ENCODE results near the gene FAM32A. TPM values are rescaled to one million over a fixed set of nuclear protein-coding genes. Genes with fewer than 3 reads are reported as not detected.
A peak's percentile ranks its signal among the peaks of the same experiment; 100 is the strongest.

Gene FAM32A
- total RNA-seq, 6 donors from 2014 or later, result 47.1 to 84.8 (median 58.5) TPM

- H3K4me1 ChIP-seq, result peaks cover 31 to 38% (median 35%) of the 10 kb centered on the region in 4 donors
- no peaks in the 10 kb centered on the region for H3K9me3 ChIP-seq
- DNase-seq, result peak; percentile 30 to 88
- WGBS, 2 donors, result 1 to 5% methylated on average over 4 to 18 of the region's 18 CpGs
- peaks cover 2 to 34% (median 17%) of the 10 kb centered on the region in 4 donors for H3K36me3 ChIP-seq
- H3K27me3 ChIP-seq, result no peaks in the 10 kb centered on the region
- peak in 1 of 2 donors; percentile 21 for ATAC-seq (ENCODE audit: low FRiP score in 2 of 2)
- no peak for TF ChIP-seq POLR2AphosphoS5 (IDR thresholded peaks at IDR 0.05)
- no peak for TF ChIP-seq CTCF (IDR thresholded peaks at IDR 0.05)
- TF ChIP-seq POLR2A (IDR thresholded peaks at IDR 0.05), result no peak
- no peak for TF ChIP-seq EP300 (IDR thresholded peaks at IDR 0.05)
- peak overlapping the region; percentile 71 to 100 (median 88) for H3K4me3 ChIP-seq
- peak overlapping the region; percentile 73 to 91 (median 88) for H3K27ac ChIP-seq
Measured at GRCh38 chr19:16198370-16198651, 13.1 kb downstream of the FAM32A start.

- TF ChIP-seq POLR2A (IDR thresholded peaks at IDR 0.05), result no peak
- TF ChIP-seq CTCF (IDR thresholded peaks at IDR 0.05), result no peak
- no peak for TF ChIP-seq EP300 (IDR thresholded peaks at IDR 0.05)
- TF ChIP-seq POLR2AphosphoS5 (IDR thresholded peaks at IDR 0.05), result no peak
- Histone ChIP-seq H3K36me3 (peaks cover 10 to 42% (median 25%) of the 10 kb centered on the region in 4 donors), H3K27ac (peak overlapping the region; percentile 26 to 91 (median 88)), H3K4me1 (peaks cover 31 to 38% (median 35%) of the 10 kb centered on the region in 4 donors), H3K27me3 (no peaks in the 10 kb centered on the region), H3K9me3 (no peaks in the 10 kb centered on the region), H3K4me3 (peak overlapping the region in 1 of 4 donors; percentile 71)
- DNase-seq (peak in 1 of 2 donors; percentile 66), ATAC-seq (ENCODE audit: low FRiP score in 2 of 2) (peak in 1 of 2 donors; percentile 1)
- 72 to 95% methylated on average over 2 to 9 of the region's 9 CpGs for WGBS, 2 donors
Measured at GRCh38 chr19:16199275-16199932, 14.2 kb downstream of the FAM32A start.

- no peak overlapping the region for H3K4me3 ChIP-seq
- DNase-seq (peak in 1 of 2 donors; percentile 86), ATAC-seq (ENCODE audit: low FRiP score in 2 of 2) (peak; percentile 28 to 45)
- peaks cover 31 to 38% (median 35%) of the 10 kb centered on the region in 4 donors for H3K4me1 ChIP-seq
- H3K27ac ChIP-seq, result peak overlapping the region; percentile 26 to 91 (median 88)
- WGBS, 2 donors, result 69 to 77% methylated on average over 18 to 20 of the region's 20 CpGs
- no peak for TF ChIP-seq POLR2A (IDR thresholded peaks at IDR 0.05)
- no peak for TF ChIP-seq POLR2AphosphoS5 (IDR thresholded peaks at IDR 0.05)
- TF ChIP-seq CTCF (IDR thresholded peaks at IDR 0.05), result no peak
- no peak for TF ChIP-seq EP300 (IDR thresholded peaks at IDR 0.05)
- H3K27me3 ChIP-seq, result no peaks in the 10 kb centered on the region
- peaks cover 10 to 52% (median 31%) of the 10 kb centered on the region in 4 donors for H3K36me3 ChIP-seq
- H3K9me3 ChIP-seq, result no peaks in the 10 kb centered on the region
Measured at GRCh38 chr19:16200038-16201010, 15.1 kb downstream of the FAM32A start.

- Histone ChIP-seq H3K27me3 (no peaks in the 10 kb centered on the region), H3K4me1 (peaks cover 31 to 38% (median 35%) of the 10 kb centered on the region in 4 donors), H3K36me3 (peaks cover 10 to 58% (median 38%) of the 10 kb centered on the region in 4 donors), H3K27ac (peak overlapping the region in 1 of 4 donors; percentile 91), H3K4me3 (no peak overlapping the region), H3K9me3 (no peaks in the 10 kb centered on the region)
- 86 to 98% methylated on average over 4 of the region's 4 CpGs for WGBS, 2 donors
- no peak for ATAC-seq (ENCODE audit: low FRiP score in 2 of 2)
- DNase-seq, result no peak
- TF ChIP-seq POLR2A (IDR thresholded peaks at IDR 0.05) (no peak), CTCF (IDR thresholded peaks at IDR 0.05) (no peak), EP300 (IDR thresholded peaks at IDR 0.05) (no peak), POLR2AphosphoS5 (IDR thresholded peaks at IDR 0.05) (no peak)
Measured at GRCh38 chr19:16201011-16201391, 15.8 kb downstream of the FAM32A start.

Measured in upper lobe of left lung (tissue), 6 donors.